Neural progenitor cell (in vitro differentiated cells): Measurements from ENCODE around the gene MUSTN1.

Experiments
- EZH2phosphoT487 ChIP-seq: fragments of 200-600 bp; sonication (generic); IDR thresholded peaks from 2 replicates; pipeline ENCODE4 v1.6.1; 2017; ENCODE audit warnings: antibody characterized with exemption
- TF ChIP-seq, protein P1 (sequence below): fragments of 200-600 bp; sonication (generic); IDR thresholded peaks from 2 replicates; pipeline ENCODE4 v1.5.1; 2017; ENCODE audit warnings: antibody characterized with exemption, mild to moderate bottlenecking

GRCh38 chr3:52831500-52832301, 3.1 kb downstream of the MUSTN1 start:
- TF ChIP-seq, protein P1, sequence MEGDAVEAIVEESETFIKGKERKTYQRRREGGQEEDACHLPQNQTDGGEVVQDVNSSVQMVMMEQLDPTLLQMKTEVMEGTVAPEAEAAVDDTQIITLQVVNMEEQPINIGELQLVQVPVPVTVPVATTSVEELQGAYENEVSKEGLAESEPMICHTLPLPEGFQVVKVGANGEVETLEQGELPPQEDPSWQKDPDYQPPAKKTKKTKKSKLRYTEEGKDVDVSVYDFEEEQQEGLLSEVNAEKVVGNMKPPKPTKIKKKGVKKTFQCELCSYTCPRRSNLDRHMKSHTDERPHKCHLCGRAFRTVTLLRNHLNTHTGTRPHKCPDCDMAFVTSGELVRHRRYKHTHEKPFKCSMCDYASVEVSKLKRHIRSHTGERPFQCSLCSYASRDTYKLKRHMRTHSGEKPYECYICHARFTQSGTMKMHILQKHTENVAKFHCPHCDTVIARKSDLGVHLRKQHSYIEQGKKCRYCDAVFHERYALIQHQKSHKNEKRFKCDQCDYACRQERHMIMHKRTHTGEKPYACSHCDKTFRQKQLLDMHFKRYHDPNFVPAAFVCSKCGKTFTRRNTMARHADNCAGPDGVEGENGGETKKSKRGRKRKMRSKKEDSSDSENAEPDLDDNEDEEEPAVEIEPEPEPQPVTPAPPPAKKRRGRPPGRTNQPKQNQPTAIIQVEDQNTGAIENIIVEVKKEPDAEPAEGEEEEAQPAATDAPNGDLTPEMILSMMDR: no peak
- no peak for TF ChIP-seq EZH2phosphoT487
